ENCODE data around the gene ONECUT3.

GRCh38 chr19:1717970-1718264 is 35.4 kb upstream of the ONECUT3 start:
- TF ChIP-seq CTCF (IDR thresholded peaks at IDR 0.05) (no peak), POLR2A (IDR thresholded peaks at IDR 0.05) (no peak), EP300 (IDR thresholded peaks at IDR 0.05) (no peak), POLR2AphosphoS5 (IDR thresholded peaks at IDR 0.05) (no peak)
